Esophagus squamous epithelium (tissue), 4 donors: Measurements from ENCODE around the gene BIN1.

Experiments used
- POLR2A ChIP-seq, 4 donors: fragments of 450-650 bp; IDR thresholded peaks; one replicate each; pipeline ENCODE4 v1.6.1; 2017; ENCODE audit warnings: antibody characterized with exemption in 4 of 4, mild to moderate bottlenecking in 4 of 4, moderate library complexity in 3 of 4
- TF ChIP-seq, protein P1 (sequence below), 6 experiments: fragments of 450-650 bp in 4 of 6; fragments of 200-600 bp in 2 of 6; sonication (generic) in 2 of 6; IDR thresholded peaks; one replicate each; pipeline ENCODE4 v1.5.1; 2016 to 2019; ENCODE audit warnings: antibody characterized with exemption in 6 of 6, mild to moderate bottlenecking in 4 of 6, moderate library complexity in 4 of 6

GRCh38 chr2:127047716-127048617, 59.0 kb downstream of the BIN1 start:
- TF ChIP-seq, protein P1, sequence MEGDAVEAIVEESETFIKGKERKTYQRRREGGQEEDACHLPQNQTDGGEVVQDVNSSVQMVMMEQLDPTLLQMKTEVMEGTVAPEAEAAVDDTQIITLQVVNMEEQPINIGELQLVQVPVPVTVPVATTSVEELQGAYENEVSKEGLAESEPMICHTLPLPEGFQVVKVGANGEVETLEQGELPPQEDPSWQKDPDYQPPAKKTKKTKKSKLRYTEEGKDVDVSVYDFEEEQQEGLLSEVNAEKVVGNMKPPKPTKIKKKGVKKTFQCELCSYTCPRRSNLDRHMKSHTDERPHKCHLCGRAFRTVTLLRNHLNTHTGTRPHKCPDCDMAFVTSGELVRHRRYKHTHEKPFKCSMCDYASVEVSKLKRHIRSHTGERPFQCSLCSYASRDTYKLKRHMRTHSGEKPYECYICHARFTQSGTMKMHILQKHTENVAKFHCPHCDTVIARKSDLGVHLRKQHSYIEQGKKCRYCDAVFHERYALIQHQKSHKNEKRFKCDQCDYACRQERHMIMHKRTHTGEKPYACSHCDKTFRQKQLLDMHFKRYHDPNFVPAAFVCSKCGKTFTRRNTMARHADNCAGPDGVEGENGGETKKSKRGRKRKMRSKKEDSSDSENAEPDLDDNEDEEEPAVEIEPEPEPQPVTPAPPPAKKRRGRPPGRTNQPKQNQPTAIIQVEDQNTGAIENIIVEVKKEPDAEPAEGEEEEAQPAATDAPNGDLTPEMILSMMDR (IDR thresholded peaks at IDR 0.05) = no peak
- no peak for TF ChIP-seq POLR2A (IDR thresholded peaks at IDR 0.05)
